HepG2 (cell line): Measurements from ENCODE around the gene STK32B. TPM values are rescaled to one million over a fixed set of nuclear protein-coding genes. Genes with fewer than 3 reads are reported as not detected.

Source experiments
- ATAC-seq: fragments of 200-7000 bp; cut with Tn5 transposase; 3 replicates; pipeline ENCODE4 v1.9.1; 2020; ENCODE audit warnings: mild to moderate bottlenecking, moderate library complexity
- BruUV-seq: library from RNA; stranded (reverse); fragments of 400-500 nt; replicated peaks from 2 replicates; lab custom pipeline; 2021; lab: Mats Ljungman, UMichigan
- CTCF ChIA-PET: fragments of 300-600 bp; formaldehyde crosslinking; extraction: SDS; loops from one replicate; lab custom pipeline; 2021; ENCODE audit warnings: low total read pairs, inconsistent platforms, low intra/inter-chr PET ratio; lab: Yijun Ruan, JAX
- POLR2A ChIA-PET: fragments of 350-600 bp; sonication (Branson Sonifier 250); formaldehyde crosslinking; loops from one replicate; lab custom pipeline; 2020; ENCODE audit warnings: antibody characterized with exemption, inconsistent platforms; lab: Yijun Ruan, JAX
- DNase-seq: peaks from one replicate; pipeline ENCODE4 v3.0.0-alpha.2; 2015; ENCODE audit warnings: low spot score
- FAIRE-seq: peaks from 3 replicates; lab custom pipeline; 2011; peaks lifted over from hg19 to GRCh38; lab: Jason Lieb, UNC
- H2AFZ ChIP-seq: one replicate; pipeline ENCODE4 v1.6.1; 2011; ENCODE audit warnings: low read length, inconsistent platforms
- H3K27ac ChIP-seq: fragments of 300-600 bp; 3 replicates; pipeline ENCODE4 v1.8.0; 2011; ENCODE audit warnings: mixed run types, mild to moderate bottlenecking, mixed read lengths, low read length, inconsistent platforms; ENCODE audit not compliant: insufficient read depth; ENCODE audit errors: extremely low read length
- H3K27me3 ChIP-seq, 2 experiments: fragments of 200-600 bp in 1 of 2; 2 replicates in 1 of 2; 3 replicates in 1 of 2; pipeline versions ENCODE4 v1.6.0 to v1.8.0; 2011; ENCODE audit warnings: low read length in 2 of 2, mild to moderate bottlenecking in 2 of 2, moderate library complexity in 2 of 2, inconsistent platforms in 1 of 2; ENCODE audit not compliant: insufficient read depth in 2 of 2, control insufficient read depth in 1 of 2
- H3K36me3 ChIP-seq, 2 experiments: fragments of 200-600 bp in 1 of 2; replicated peaks in 1 of 2; 2 replicates in 1 of 2; 3 replicates in 1 of 2; pipeline versions ENCODE4 v1.5.1 to v1.8.0; 2011; ENCODE audit warnings: low read length in 2 of 2, inconsistent platforms in 1 of 2; ENCODE audit not compliant: insufficient read depth in 2 of 2, control insufficient read depth in 1 of 2
- H3K4me1 ChIP-seq: 2 replicates; pipeline ENCODE4 v1.5.1; 2012; ENCODE audit warnings: low read length, inconsistent platforms; ENCODE audit not compliant: insufficient read depth
- H3K4me2 ChIP-seq: 2 replicates; pipeline ENCODE4 v1.6.0; 2011; ENCODE audit warnings: low read depth, low read length, inconsistent platforms
- H3K4me3 ChIP-seq, 3 experiments: fragments of 200-600 bp in 1 of 3; sonication (generic), shearing (Covaris generic) in 1 of 3; replicated peaks in 1 of 3; 2 replicates each; pipeline ENCODE4 v1.5.1; 2011 to 2016; ENCODE audit warnings: low read length in 3 of 3, inconsistent platforms in 2 of 3, low read depth in 2 of 3, mild to moderate bottlenecking in 2 of 3, control low read depth in 1 of 3, mixed read lengths in 1 of 3; ENCODE audit not compliant: insufficient read depth in 1 of 3
- H3K79me2 ChIP-seq: one replicate; pipeline ENCODE4 v1.6.1; 2011; ENCODE audit warnings: low read length, inconsistent platforms; ENCODE audit not compliant: insufficient read depth
- H3K9ac ChIP-seq: 2 replicates; pipeline ENCODE4 v1.6.0; 2011; ENCODE audit warnings: mild to moderate bottlenecking, low read depth, low read length, inconsistent platforms; ENCODE audit not compliant: insufficient read depth
- H3K9me3 ChIP-seq: 2 replicates; pipeline ENCODE4 v1.5.1; 2012; ENCODE audit warnings: mild to moderate bottlenecking, low read length
- H4K20me1 ChIP-seq: 2 replicates; pipeline ENCODE4 v1.6.0; 2011; ENCODE audit warnings: inconsistent platforms, mild to moderate bottlenecking, low read length, moderate library complexity; ENCODE audit not compliant: insufficient read depth
- AHR ChIP-seq: IDR thresholded peaks from 2 replicates; pipeline ENCODE4 v1.6.1; 2018; ENCODE audit warnings: missing genetic modification reagents, missing compliant biosample characterization
- AKAP8 ChIP-seq: sonication (generic); formaldehyde crosslinking; IDR thresholded peaks from 2 replicates; pipeline ENCODE4 v1.5.1; 2020; ENCODE audit warnings: mild to moderate bottlenecking, missing genetic modification reagents
- CCAR2 ChIP-seq: fragments of 200-400 bp; formaldehyde crosslinking; optimal IDR thresholded peaks from 2 replicates; pipeline ENCODE3; 2018; ENCODE audit warnings: low read depth, mild to moderate bottlenecking, low read length, moderate library complexity
- EED ChIP-seq: sonication (generic); formaldehyde crosslinking; IDR thresholded peaks from 2 replicates; pipeline ENCODE4 v1.5.0; 2020; ENCODE audit warnings: mild to moderate bottlenecking, missing genetic modification reagents
- KLF13 ChIP-seq: sonication (generic); formaldehyde crosslinking; IDR thresholded peaks from 2 replicates; pipeline ENCODE4 v1.4.0; 2020; ENCODE audit warnings: mild to moderate bottlenecking, missing genetic modification reagents
- MBD4 ChIP-seq: IDR thresholded peaks from 2 replicates; pipeline ENCODE4 v1.6.1; 2012; ENCODE audit warnings: low read length, inconsistent platforms, borderline replicate concordance
- NCOA1 ChIP-seq: sonication (generic); formaldehyde crosslinking; IDR thresholded peaks from 2 replicates; pipeline ENCODE4 v1.9.0; 2021; ENCODE audit warnings: missing genetic modification reagents
- ZNF484 ChIP-seq: sonication (generic); formaldehyde crosslinking; IDR thresholded peaks from 2 replicates; pipeline ENCODE4 v1.5.1; 2020; ENCODE audit warnings: mild to moderate bottlenecking, low read depth, missing genetic modification reagents, borderline replicate concordance
- ZNF619 ChIP-seq: sonication (generic); formaldehyde crosslinking; IDR thresholded peaks from 2 replicates; pipeline ENCODE4 v1.4.0; 2020; ENCODE audit warnings: mild to moderate bottlenecking, missing genetic modification reagents
- ZNF670 ChIP-seq: sonication (generic); formaldehyde crosslinking; IDR thresholded peaks from 2 replicates; pipeline ENCODE4 v1.8.0; 2022; ENCODE audit warnings: mild to moderate bottlenecking, missing genetic modification reagents, borderline replicate concordance
- ZNF75D ChIP-seq: sonication (generic); formaldehyde crosslinking; IDR thresholded peaks from 2 replicates; pipeline ENCODE4 v1.8.1; 2023; ENCODE audit warnings: missing genetic modification reagents, mild to moderate bottlenecking, borderline replicate concordance
- ZNF777 ChIP-seq: sonication (generic); formaldehyde crosslinking; IDR thresholded peaks from 2 replicates; pipeline ENCODE4 v1.4.0; 2020; ENCODE audit warnings: missing genetic modification reagents
- ZZZ3 ChIP-seq: sonication (generic); formaldehyde crosslinking; IDR thresholded peaks from 2 replicates; pipeline ENCODE4 v1.4.0; 2020; ENCODE audit warnings: missing genetic modification reagents, mild to moderate bottlenecking, borderline replicate concordance
- WGBS: methylation state at CpG from one replicate; pipeline ENCODE4 v1.1.6; 2017; ENCODE audit warnings: low lambda C conversion rate; 5-methylcytosine and 5-hydroxymethylcytosine counted together
- in situ Hi-C: cut with HindIII; loops from 2 replicates; pipeline ENCODE4 v1.10.0; 2017; ENCODE audit warnings: low pct_unique_long_range_greater_than_20kb; ENCODE audit not compliant: extremely low pct_ligation_motif_present
- intact Hi-C: fragments of 100-400 bp; cut with micrococcal nuclease; formaldehyde crosslinking; loops from one replicate; pipeline ENCODE4 v1.10.0; 2022; ENCODE audit not compliant: unreplicated experiment
- polyA plus RNA-seq, 8 experiments: library from polyadenylated mRNA; depleted of rRNA in 3 of 8; stranded (reverse) in 7 of 8; unstranded in 1 of 8; fragments of >200 nt; fragmentation: Illumina TruSeq in 4 of 8; extraction: Trizol in 4 of 8; gene quantifications; 2 replicates each; pipeline versions ENCODE4 v1.2.1 to v1.2.3, GENCODE V29; 2011 to 2016; ENCODE audit warnings: low read depth in 4 of 8, missing spikeins in 1 of 8, mixed read lengths in 1 of 8; ENCODE audit not compliant: insufficient read depth in 1 of 8
- total RNA-seq, 5 experiments: library from RNA; depleted of rRNA; stranded (reverse); fragments of >200 nt; fragmentation: Illumina TruSeq; extraction: Trizol; gene quantifications; 2 replicates each; pipeline ENCODE4 v1.2.3, GENCODE V29; 2016; ENCODE audit warnings: low read depth in 1 of 5
- TF ChIP-seq, protein P1 (sequence below): IDR thresholded peaks from 2 replicates; pipeline ENCODE4 v1.6.1; 2012; ENCODE audit warnings: inconsistent platforms
- TF ChIP-seq, protein P2 (sequence below): sonication (generic); formaldehyde crosslinking; IDR thresholded peaks from 2 replicates; pipeline ENCODE4 v1.5.0; 2020; ENCODE audit warnings: missing genetic modification reagents, mild to moderate bottlenecking, borderline replicate concordance
- TF ChIP-seq, protein P3 (sequence below): sonication (generic); formaldehyde crosslinking; IDR thresholded peaks from 2 replicates; pipeline ENCODE4 v1.9.0; 2021; ENCODE audit warnings: missing genetic modification reagents, mild to moderate bottlenecking, borderline replicate concordance
- TF ChIP-seq, protein P4 (sequence below): sonication (generic); formaldehyde crosslinking; conservative IDR thresholded peaks from 2 replicates; pipeline ENCODE4 v1.4.0; 2020; ENCODE audit warnings: missing genetic modification reagents

The STK32B gene
- total and polyA plus RNA-seq, 2 of the 13 experiments (the other 11 are each of a cell fraction or from before 2014, with no cell fraction given): not detected

DNA sequence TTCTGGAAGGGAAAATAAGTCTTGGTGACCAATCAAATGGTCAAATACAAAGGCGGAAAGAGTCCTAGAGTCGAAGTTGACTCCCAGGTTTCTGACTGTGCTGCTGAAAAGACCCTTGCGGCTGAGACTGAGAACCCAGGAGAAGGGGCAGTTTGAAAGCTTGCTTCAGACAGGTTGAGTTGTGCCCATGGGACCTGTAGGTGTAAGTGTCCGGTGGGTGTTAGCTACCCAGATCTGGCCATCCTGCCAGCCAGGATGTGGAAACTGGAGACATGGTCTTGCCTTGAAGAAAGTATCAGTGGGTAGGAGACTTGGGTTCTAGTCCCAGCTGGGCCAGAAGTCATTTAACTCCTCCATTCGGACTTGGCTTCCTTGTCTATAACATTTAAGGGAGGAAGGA, 381.9 kb downstream of the STK32B start:
- intact Hi-C loops (no loop called here), in situ Hi-C loops (no loop called here)
- no TSS peak for BruUV-seq
- CTCF ChIA-PET: no interaction called here
- no peak for FAIRE-seq
- no peak overlapping the region for H2AFZ ChIP-seq
- no peak for ATAC-seq
- H3K9ac ChIP-seq: no peak overlapping the region
- no peaks in the 10 kb centered on the region for H3K9me3 ChIP-seq
- WGBS: 47% methylated on average over 5 of the region's 5 CpGs
- no peaks in the 10 kb centered on the region for H3K36me3 ChIP-seq
- H3K27me3 ChIP-seq: no peaks in the 10 kb centered on the region; a peak in 1 of 5 replicates
- H3K4me1 ChIP-seq: no peaks in the 10 kb centered on the region
- H3K79me2 ChIP-seq: no peaks in the 10 kb centered on the region
- POLR2A ChIA-PET: no interaction called here
- no peak overlapping the region for H3K4me2 ChIP-seq
- no peak overlapping the region for H3K4me3 ChIP-seq
- H4K20me1 ChIP-seq: no peaks in the 10 kb centered on the region
- no peak overlapping the region for H3K27ac ChIP-seq
- TF ChIP-seq, protein P1, sequence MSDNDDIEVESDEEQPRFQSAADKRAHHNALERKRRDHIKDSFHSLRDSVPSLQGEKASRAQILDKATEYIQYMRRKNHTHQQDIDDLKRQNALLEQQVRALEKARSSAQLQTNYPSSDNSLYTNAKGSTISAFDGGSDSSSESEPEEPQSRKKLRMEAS: no peak
- TF ChIP-seq KLF13 (CRISPR knock-in tag): no peak
- TF ChIP-seq, protein P2, sequence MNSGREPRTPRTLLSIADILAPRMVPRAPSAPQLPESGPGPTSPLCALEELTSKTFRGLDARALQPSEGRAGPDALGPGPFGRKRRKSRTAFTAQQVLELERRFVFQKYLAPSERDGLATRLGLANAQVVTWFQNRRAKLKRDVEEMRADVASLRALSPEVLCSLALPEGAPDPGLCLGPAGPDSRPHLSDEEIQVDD (CRISPR knock-in tag): no peak
- TF ChIP-seq MBD4: no peak
- TF ChIP-seq ZNF619: no peak
- TF ChIP-seq CCAR2: no peak
- no peak for TF ChIP-seq NCOA1 (CRISPR knock-in tag)
- TF ChIP-seq AHR (CRISPR knock-in tag): no peak
- no peak for DNase-seq

DNA sequence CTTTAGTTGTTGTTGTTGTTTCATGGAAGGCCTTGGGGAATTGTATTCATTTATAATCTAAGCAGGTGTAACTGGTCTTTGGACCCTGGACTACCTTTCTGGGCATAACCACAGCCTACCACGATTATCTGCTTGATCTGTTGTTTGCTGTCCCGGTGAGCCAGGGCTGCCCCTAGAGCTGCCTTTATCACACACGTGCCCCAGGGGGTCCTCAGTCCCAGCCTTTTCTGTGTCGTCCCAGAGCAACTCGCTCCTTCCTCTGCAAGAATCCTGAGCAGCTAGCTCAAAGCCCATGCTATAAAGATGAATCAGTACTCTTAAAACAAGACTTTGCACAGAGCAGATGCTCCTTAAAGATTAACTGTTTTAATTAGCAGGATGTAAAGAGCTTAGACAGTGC, 383.9 kb downstream of the STK32B start:
- H4K20me1 ChIP-seq: no peaks in the 10 kb centered on the region
- 0% methylated on average over 5 of the region's 5 CpGs for WGBS
- POLR2A ChIA-PET: no interaction called here
- in situ Hi-C loops: no loop called here
- CTCF ChIA-PET: no interaction called here
- BruUV-seq: no TSS peak
- DNase-seq (no peak), FAIRE-seq (no peak), ATAC-seq (no peak)
- intact Hi-C loops: no loop called here
- H2AFZ ChIP-seq: no peak overlapping the region
- no peak overlapping the region for H3K4me3 ChIP-seq
- no peaks in the 10 kb centered on the region; a peak in 1 of 5 replicates for H3K27me3 ChIP-seq
- H3K4me1 ChIP-seq: no peaks in the 10 kb centered on the region
- H3K4me2 ChIP-seq: no peak overlapping the region
- no peaks in the 10 kb centered on the region for H3K36me3 ChIP-seq
- no peak overlapping the region for H3K9ac ChIP-seq
- no peak overlapping the region for H3K27ac ChIP-seq
- no peaks in the 10 kb centered on the region for H3K9me3 ChIP-seq
- no peaks in the 10 kb centered on the region for H3K79me2 ChIP-seq
- TF ChIP-seq EED (CRISPR knock-in tag) (no peak), ZNF75D (CRISPR knock-in tag) (no peak), ZNF777 (CRISPR knock-in tag) (no peak), ZNF484 (CRISPR knock-in tag) (no peak), ZNF670 (CRISPR knock-in tag) (no peak), AKAP8 (no peak), NCOA1 (CRISPR knock-in tag) (no peak), ZZZ3 (CRISPR knock-in tag) (no peak)
- TF ChIP-seq, protein P3, sequence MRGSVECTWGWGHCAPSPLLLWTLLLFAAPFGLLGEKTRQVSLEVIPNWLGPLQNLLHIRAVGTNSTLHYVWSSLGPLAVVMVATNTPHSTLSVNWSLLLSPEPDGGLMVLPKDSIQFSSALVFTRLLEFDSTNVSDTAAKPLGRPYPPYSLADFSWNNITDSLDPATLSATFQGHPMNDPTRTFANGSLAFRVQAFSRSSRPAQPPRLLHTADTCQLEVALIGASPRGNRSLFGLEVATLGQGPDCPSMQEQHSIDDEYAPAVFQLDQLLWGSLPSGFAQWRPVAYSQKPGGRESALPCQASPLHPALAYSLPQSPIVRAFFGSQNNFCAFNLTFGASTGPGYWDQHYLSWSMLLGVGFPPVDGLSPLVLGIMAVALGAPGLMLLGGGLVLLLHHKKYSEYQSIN: no peak
- TF ChIP-seq, protein P4, sequence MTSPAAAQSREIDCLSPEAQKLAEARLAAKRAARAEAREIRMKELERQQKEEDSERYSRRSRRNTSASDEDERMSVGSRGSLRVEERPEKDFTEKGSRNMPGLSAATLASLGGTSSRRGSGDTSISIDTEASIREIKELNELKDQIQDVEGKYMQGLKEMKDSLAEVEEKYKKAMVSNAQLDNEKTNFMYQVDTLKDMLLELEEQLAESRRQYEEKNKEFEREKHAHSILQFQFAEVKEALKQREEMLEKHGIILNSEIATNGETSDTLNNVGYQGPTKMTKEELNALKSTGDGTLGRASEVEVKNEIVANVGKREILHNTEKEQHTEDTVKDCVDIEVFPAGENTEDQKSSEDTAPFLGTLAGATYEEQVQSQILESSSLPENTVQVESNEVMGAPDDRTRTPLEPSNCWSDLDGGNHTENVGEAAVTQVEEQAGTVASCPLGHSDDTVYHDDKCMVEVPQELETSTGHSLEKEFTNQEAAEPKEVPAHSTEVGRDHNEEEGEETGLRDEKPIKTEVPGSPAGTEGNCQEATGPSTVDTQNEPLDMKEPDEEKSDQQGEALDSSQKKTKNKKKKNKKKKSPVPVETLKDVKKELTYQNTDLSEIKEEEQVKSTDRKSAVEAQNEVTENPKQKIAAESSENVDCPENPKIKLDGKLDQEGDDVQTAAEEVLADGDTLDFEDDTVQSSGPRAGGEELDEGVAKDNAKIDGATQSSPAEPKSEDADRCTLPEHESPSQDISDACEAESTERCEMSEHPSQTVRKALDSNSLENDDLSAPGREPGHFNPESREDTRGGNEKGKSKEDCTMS: no peak
